Measurements from ENCODE around the gene SLC2A2. TPM values are rescaled to one million over a fixed set of nuclear protein-coding genes. Genes with fewer than 3 reads are reported as not detected.

The SLC2A2 gene
- total and polyA plus RNA-seq, 9 donors = 0.10 to 0.36 (median 0.18) TPM; not detected in 6

- no peak for DNase-seq
- Histone ChIP-seq H3K9me3 (no peaks in the 10 kb centered on the region), H3K27me3 (no peaks in the 10 kb centered on the region), H3K4me3 (no peak overlapping the region), H3K4me1 (ENCODE audit: insufficient read depth) (no peaks in the 10 kb centered on the region), H3K36me3 (no peaks in the 10 kb centered on the region), H3K27ac (no peak overlapping the region)
- intact Hi-C loops (cut with DNase I) = loop anchor here in 1 of 4 donors (10.0 kb wide), 1 partner anchor 608 kb away; no protein-coding TSS in a partner anchor
- TF ChIP-seq EP300 (IDR thresholded peaks at IDR 0.05) (no peak), POLR2A (IDR thresholded peaks at IDR 0.05) (no peak)
Measured at GRCh38 chr3:170956647-170957046, 69.9 kb downstream of the SLC2A2 start.

GRCh38 chr3:170953736-170954135 is 72.8 kb downstream of the SLC2A2 start:
- TF ChIP-seq, protein P1, sequence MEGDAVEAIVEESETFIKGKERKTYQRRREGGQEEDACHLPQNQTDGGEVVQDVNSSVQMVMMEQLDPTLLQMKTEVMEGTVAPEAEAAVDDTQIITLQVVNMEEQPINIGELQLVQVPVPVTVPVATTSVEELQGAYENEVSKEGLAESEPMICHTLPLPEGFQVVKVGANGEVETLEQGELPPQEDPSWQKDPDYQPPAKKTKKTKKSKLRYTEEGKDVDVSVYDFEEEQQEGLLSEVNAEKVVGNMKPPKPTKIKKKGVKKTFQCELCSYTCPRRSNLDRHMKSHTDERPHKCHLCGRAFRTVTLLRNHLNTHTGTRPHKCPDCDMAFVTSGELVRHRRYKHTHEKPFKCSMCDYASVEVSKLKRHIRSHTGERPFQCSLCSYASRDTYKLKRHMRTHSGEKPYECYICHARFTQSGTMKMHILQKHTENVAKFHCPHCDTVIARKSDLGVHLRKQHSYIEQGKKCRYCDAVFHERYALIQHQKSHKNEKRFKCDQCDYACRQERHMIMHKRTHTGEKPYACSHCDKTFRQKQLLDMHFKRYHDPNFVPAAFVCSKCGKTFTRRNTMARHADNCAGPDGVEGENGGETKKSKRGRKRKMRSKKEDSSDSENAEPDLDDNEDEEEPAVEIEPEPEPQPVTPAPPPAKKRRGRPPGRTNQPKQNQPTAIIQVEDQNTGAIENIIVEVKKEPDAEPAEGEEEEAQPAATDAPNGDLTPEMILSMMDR (IDR thresholded peaks at IDR 0.05) = no peak
- TF ChIP-seq POLR2A (IDR thresholded peaks at IDR 0.05) (no peak), EP300 (IDR thresholded peaks at IDR 0.05) (no peak)
- Histone ChIP-seq H3K4me3 (no peak overlapping the region), H3K36me3 (no peaks in the 10 kb centered on the region), H3K27me3 (no peaks in the 10 kb centered on the region), H3K9me3 (no peaks in the 10 kb centered on the region), H3K4me1 (ENCODE audit: insufficient read depth) (no peaks in the 10 kb centered on the region), H3K27ac (no peak overlapping the region)
- no peak for DNase-seq
- intact Hi-C loops (cut with DNase I) = loop anchor here in 1 of 4 donors (10.0 kb wide), 1 partner anchor 611 kb away; no protein-coding TSS in a partner anchor
- WGBS, 3 donors = 64 to 70% (median 65%) methylated on average over 12 of the region's 12 CpGs

DNA sequence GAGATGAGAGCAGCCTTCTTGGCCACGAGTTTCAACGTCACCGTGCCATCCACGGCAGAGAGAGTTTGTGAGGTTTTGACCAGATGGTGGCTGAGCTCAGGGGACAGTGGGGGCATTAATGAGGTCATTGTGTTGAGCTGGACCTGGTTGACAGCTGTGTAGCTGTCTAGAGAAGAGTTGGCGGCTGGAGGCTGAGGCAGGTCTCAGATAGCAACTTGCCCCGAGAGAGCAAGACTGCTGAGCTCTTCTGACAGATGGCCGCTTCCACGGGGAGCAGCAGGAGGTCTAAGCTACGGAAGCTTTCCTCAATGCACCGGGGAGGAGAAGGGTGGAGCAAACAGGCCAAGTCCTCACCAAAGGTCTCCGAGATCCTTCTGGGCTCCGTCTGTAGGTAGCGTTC is 73.3 kb downstream of the SLC2A2 start:
- Histone ChIP-seq H3K4me1 (ENCODE audit: insufficient read depth) (no peaks in the 10 kb centered on the region), H3K27me3 (no peaks in the 10 kb centered on the region), H3K9me3 (no peaks in the 10 kb centered on the region), H3K27ac (no peak overlapping the region), H3K36me3 (no peaks in the 10 kb centered on the region), H3K4me3 (no peak overlapping the region)
- WGBS, 3 donors = 86 to 89% (median 88%) methylated on average over 13 of the region's 13 CpGs
- intact Hi-C loops (cut with DNase I) = loop anchor here in 1 of 4 donors (10.0 kb wide), 1 partner anchor 612 kb away; no protein-coding TSS in a partner anchor
- DNase-seq = no peak
- TF ChIP-seq POLR2A (IDR thresholded peaks at IDR 0.05) (no peak), EP300 (IDR thresholded peaks at IDR 0.05) (no peak)
- TF ChIP-seq, protein P1 (IDR thresholded peaks at IDR 0.05) = no peak

GRCh38 chr3:170949211-170949610 is 77.3 kb downstream of the SLC2A2 start:
- Histone ChIP-seq H3K27me3 (no peaks in the 10 kb centered on the region), H3K4me1 (ENCODE audit: insufficient read depth) (no peaks in the 10 kb centered on the region), H3K36me3 (no peaks in the 10 kb centered on the region), H3K27ac (no peak overlapping the region), H3K9me3 (no peaks in the 10 kb centered on the region), H3K4me3 (no peak overlapping the region)
- TF ChIP-seq POLR2A (IDR thresholded peaks at IDR 0.05) = no peak
- TF ChIP-seq, protein P1 (IDR thresholded peaks at IDR 0.05) = no peak
- TF ChIP-seq EP300 (IDR thresholded peaks at IDR 0.05) = no peak
- WGBS, 3 donors = 62 to 80% (median 65%) methylated on average over 2 of the region's 2 CpGs
- intact Hi-C loops (cut with DNase I) = no loop called here
- no peak for DNase-seq

GRCh38 chr3:170947018-170947769 is 79.3 kb downstream of the SLC2A2 start:
- H3K9me3 ChIP-seq = no peaks in the 10 kb centered on the region

More at GRCh38 chr3:170947018-170947769, 79.3 kb downstream of the SLC2A2 start:
- intact Hi-C loops (cut with DNase I) = no loop called here
- no peak overlapping the region for H3K27ac ChIP-seq
- no peaks in the 10 kb centered on the region for H3K4me1 ChIP-seq (ENCODE audit: insufficient read depth)
- 92 to 96% (median 96%) methylated on average over 23 to 25 of the region's 25 CpGs for WGBS, 3 donors
- no peaks in the 10 kb centered on the region for H3K27me3 ChIP-seq
- no peak for DNase-seq
- H3K4me3 ChIP-seq = no peak overlapping the region
- TF ChIP-seq POLR2A (IDR thresholded peaks at IDR 0.05) = no peak
- TF ChIP-seq, protein P1 (IDR thresholded peaks at IDR 0.05) = no peak
- no peak for TF ChIP-seq EP300 (IDR thresholded peaks at IDR 0.05)
- H3K36me3 ChIP-seq = no peaks in the 10 kb centered on the region

Data from ovary (tissue), 9 donors.